ENCODE results near the gene CLCA1. TPM values are rescaled to one million over a fixed set of nuclear protein-coding genes. Genes with fewer than 3 reads are reported as not detected.
A peak's percentile ranks its signal among the peaks of the same experiment; 100 is the strongest.
"Not testable (repeated sequence)": the region's sequence is repeated elsewhere in the genome, so short reads cannot be mapped to it uniquely, and the experiment has no call there.

The CLCA1 gene
- polyA plus RNA-seq, 1 experiment: not detected

GRCh38 chr1:86499987-86500593 lies 31.4 kb downstream of the CLCA1 start:
- DNase-seq (ENCODE audit: low read depth, low spot score): no peak
- Histone ChIP-seq H3K4me3 (ENCODE audit: low read depth, low read length) (no peak overlapping the region), H3K9me3 (ENCODE audit: control insufficient read depth, insufficient read depth, low read length) (no peaks in the 10 kb centered on the region), H3K27me3 (ENCODE audit: control insufficient read depth, insufficient read depth, low read length) (peaks cover 7% of the 10 kb centered on the region), H3K27ac (ENCODE audit: low read depth, low read length) (no peak overlapping the region)
- ChIA-PET CTCF (interaction anchor here (0.6 to 4.0 kb wide), 17 partner anchors 9 to 584 kb away, joined by 3 to 23 read pairs (median 4); no protein-coding TSS in a partner anchor), POLR2A (no interaction called here)
- TF ChIP-seq CTCF (IDR thresholded peaks at IDR 0.05; ENCODE audit: low read depth, low read length): peak; percentile 67

DNA sequence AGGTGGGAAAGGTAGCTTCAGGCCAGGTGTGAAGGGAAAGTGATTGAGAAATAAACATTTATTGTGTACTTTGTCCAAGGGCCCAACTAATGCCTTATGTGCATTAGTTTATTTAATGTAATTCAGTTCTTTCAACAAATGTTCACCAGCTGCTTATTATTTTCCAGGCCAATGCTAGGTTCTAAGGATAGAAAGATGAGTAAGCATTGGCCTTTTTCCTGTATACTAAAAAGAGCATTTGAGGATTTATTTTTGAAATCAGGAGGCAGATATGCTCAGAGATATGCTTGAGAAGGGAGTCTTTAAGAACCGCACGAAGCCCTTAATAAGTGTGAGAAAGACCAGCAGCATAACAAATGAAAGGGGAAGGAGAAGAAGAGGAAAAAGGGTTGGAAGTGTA lies 32.0 kb downstream of the CLCA1 start:
- H3K27me3 ChIP-seq (ENCODE audit: control insufficient read depth, insufficient read depth, low read length): peaks cover 14% of the 10 kb centered on the region
- H3K27ac ChIP-seq (ENCODE audit: low read depth, low read length): no peak overlapping the region
- no peak for DNase-seq (ENCODE audit: low read depth, low spot score)
- ChIA-PET POLR2A (no interaction called here), CTCF (interaction anchor here (0.6 to 4.0 kb wide), 11 partner anchors 10 to 584 kb away, joined by 3 to 23 read pairs (median 4); no protein-coding TSS in a partner anchor)
- H3K9me3 ChIP-seq (ENCODE audit: control insufficient read depth, insufficient read depth, low read length): no peaks in the 10 kb centered on the region
- no peak for TF ChIP-seq CTCF (IDR thresholded peaks at IDR 0.05; ENCODE audit: low read depth, low read length)
- H3K4me3 ChIP-seq (ENCODE audit: low read depth, low read length): no peak overlapping the region

DNA sequence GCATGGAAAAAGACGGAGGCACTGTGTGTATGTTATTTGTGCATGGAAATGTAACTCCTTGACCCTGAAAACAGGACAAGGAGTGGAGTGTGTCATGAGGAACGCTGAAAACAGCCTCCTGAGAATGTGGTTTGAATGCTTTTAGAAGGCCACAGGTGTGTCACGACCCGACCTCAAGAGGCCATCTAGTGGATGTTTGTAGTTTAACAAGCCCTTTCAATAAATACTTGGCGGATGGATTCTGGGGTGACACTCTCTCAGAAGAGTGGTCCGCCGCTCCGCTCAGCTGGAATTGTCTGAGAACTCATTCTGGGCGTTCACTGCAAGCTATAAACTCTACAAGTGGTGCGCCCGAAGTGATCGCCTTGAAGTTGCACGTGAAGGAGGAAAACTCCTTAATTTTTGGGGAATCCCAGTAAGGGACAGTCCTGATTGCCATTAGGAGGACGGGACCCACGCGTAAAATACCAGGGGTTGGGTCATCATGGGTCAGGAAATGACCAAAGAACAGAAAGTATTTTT lies 33.5 kb downstream of the CLCA1 start:
- POLR2A ChIA-PET; DNase-seq (ENCODE audit: low read depth, low spot score); H3K4me3 ChIP-seq (ENCODE audit: low read depth, low read length); H3K27ac ChIP-seq (ENCODE audit: low read depth, low read length); H3K9me3 ChIP-seq (ENCODE audit: control insufficient read depth, insufficient read depth, low read length): not testable (repeated sequence)
- CTCF ChIA-PET: interaction anchor here (0.6 to 4.0 kb wide), 5 partner anchors 14 to 122 kb away, joined by 3 to 23 read pairs (median 4); no protein-coding TSS in a partner anchor
- H3K27me3 ChIP-seq (ENCODE audit: control insufficient read depth, insufficient read depth, low read length): peaks cover 12% of the 10 kb centered on the region

DNA sequence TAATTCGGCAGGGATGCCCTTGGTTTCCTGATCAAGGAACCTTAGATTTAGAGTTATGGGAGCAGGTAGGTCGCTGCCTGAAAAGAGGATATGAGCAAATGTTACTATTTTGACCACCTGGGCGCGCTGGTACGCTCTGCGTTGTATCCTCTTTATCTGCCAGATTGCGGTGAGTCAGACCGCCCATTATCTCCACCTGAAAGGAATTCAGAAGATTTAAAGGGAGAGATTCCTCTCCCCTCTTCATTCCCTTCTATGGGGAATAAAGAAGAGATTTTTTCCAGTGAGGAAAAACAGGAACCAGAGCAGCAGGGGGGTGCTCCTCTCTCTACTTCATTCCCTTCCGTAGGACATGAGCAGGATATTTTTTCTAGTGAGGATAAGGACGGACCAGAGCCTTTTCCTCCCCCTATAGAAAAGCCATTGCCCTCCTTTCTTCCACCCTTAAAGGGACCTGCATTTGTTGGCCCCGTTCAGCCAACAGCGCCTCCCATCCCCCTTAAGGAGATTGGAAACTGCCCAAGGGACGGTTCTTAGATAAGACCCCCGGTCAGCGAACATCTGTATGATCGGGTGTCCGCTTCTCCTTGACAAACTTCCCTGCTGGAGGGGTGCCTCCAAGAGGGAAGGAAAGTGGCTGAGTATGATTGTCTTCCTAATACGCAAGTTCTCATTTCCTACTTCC lies 34.1 kb downstream of the CLCA1 start:
- no peak overlapping the region for H3K4me3 ChIP-seq (ENCODE audit: low read depth, low read length)
- POLR2A ChIA-PET: no interaction called here
- H3K9me3 ChIP-seq (ENCODE audit: control insufficient read depth, insufficient read depth, low read length): no peaks in the 10 kb centered on the region
- peaks cover 12% of the 10 kb centered on the region for H3K27me3 ChIP-seq (ENCODE audit: control insufficient read depth, insufficient read depth, low read length)
- TF ChIP-seq CTCF (IDR thresholded peaks at IDR 0.05; ENCODE audit: low read depth, low read length): no peak
- no peak overlapping the region for H3K27ac ChIP-seq (ENCODE audit: low read depth, low read length)
- no peak for DNase-seq (ENCODE audit: low read depth, low spot score)
- CTCF ChIA-PET: interaction anchor here (0.6 to 4.0 kb wide), 7 partner anchors 14 to 123 kb away, joined by 3 to 36 read pairs (median 5); no protein-coding TSS in a partner anchor

GRCh38 chr1:86503406-86504136 lies 34.8 kb downstream of the CLCA1 start:
- ChIA-PET POLR2A (no interaction called here), CTCF (interaction anchor here (0.6 to 3.5 kb wide), 4 partner anchors 29 to 124 kb away, joined by 3 to 36 read pairs (median 16); partner anchors contain the start of gene ODF2L)
- Histone ChIP-seq H3K27me3 (ENCODE audit: control insufficient read depth, insufficient read depth, low read length) (peaks cover 10% of the 10 kb centered on the region), H3K27ac (ENCODE audit: low read depth, low read length) (no peak overlapping the region), H3K9me3 (ENCODE audit: control insufficient read depth, insufficient read depth, low read length) (no peaks in the 10 kb centered on the region), H3K4me3 (ENCODE audit: low read depth, low read length) (peak overlapping the region; percentile 42)
- DNase-seq (ENCODE audit: low read depth, low spot score): peak; percentile 6
- TF ChIP-seq CTCF (IDR thresholded peaks at IDR 0.05; ENCODE audit: low read depth, low read length): no peak
